Endothelial cell of umbilical vein (primary cell): Measurements from ENCODE around the gene PRPH. TPM values are rescaled to one million over a fixed set of nuclear protein-coding genes. Genes with fewer than 3 reads are reported as not detected.
A peak's percentile ranks its signal among the peaks of the same experiment; 100 is the strongest.

Source experiments
- BruUV-seq: library from RNA; stranded (reverse); fragments of 400-500 nt; replicated peaks from 2 replicates; lab custom pipeline; 2021; lab: Mats Ljungman, UMichigan
- CTCF ChIA-PET: fragments of 300-600, 350-600 bp; sonication (Branson Sonifier 250); formaldehyde crosslinking; loops from one replicate; lab custom pipeline; 2021; ENCODE audit warnings: antibody characterized with exemption, inconsistent platforms; lab: Charles Lee
- POLR2A ChIA-PET: fragments of 300-600, 350-600 bp; sonication (Branson Sonifier 250); formaldehyde crosslinking; loops from one replicate; lab custom pipeline; 2021; ENCODE audit warnings: antibody characterized with exemption, inconsistent platforms; lab: Charles Lee
- DNase-seq: peaks from one replicate; pipeline ENCODE4 v3.0.0-alpha.2; 2011; ENCODE audit warnings: low read depth, low spot score
- FAIRE-seq: peaks from 2 replicates; lab custom pipeline; 2011; peaks lifted over from hg19 to GRCh38; lab: Jason Lieb, UNC
- H2AFZ ChIP-seq: 2 replicates; pipeline ENCODE4 v1.6.0; 2012; ENCODE audit warnings: low read depth, low read length, control low read depth, inconsistent platforms
- H3K27ac ChIP-seq: 2 replicates; pipeline ENCODE4 v1.5.1; 2011; ENCODE audit warnings: low read depth, mild to moderate bottlenecking, control low read depth, low read length, moderate library complexity; ENCODE audit not compliant: insufficient read depth
- H3K27me3 ChIP-seq, 2 experiments: 2 replicates each; pipeline versions ENCODE4 v1.6.0 to v1.6.1; 2011; ENCODE audit warnings: low read length in 2 of 2, mixed read lengths in 1 of 2; ENCODE audit not compliant: control insufficient read depth in 2 of 2, insufficient read depth in 2 of 2
- H3K36me3 ChIP-seq, 2 experiments: 2 replicates in 1 of 2; 3 replicates in 1 of 2; pipeline ENCODE4 v1.5.1; 2011; ENCODE audit warnings: low read length in 2 of 2, mild to moderate bottlenecking in 1 of 2, moderate library complexity in 1 of 2; ENCODE audit not compliant: control insufficient read depth in 2 of 2, insufficient read depth in 2 of 2; ENCODE audit errors: extremely low read depth in 1 of 2
- H3K4me1 ChIP-seq: 3 replicates; pipeline ENCODE4 v1.5.1; 2011; ENCODE audit warnings: mild to moderate bottlenecking, low read length; ENCODE audit not compliant: control insufficient read depth, insufficient read depth; ENCODE audit errors: extremely low read depth
- H3K4me2 ChIP-seq: 2 replicates; pipeline ENCODE4 v1.6.1; 2011; ENCODE audit warnings: low read length, control low read depth, mixed read lengths; ENCODE audit not compliant: insufficient read depth
- H3K4me3 ChIP-seq, 3 experiments: fragments of 200-600 bp in 1 of 3; sonication (generic), shearing (Covaris generic) in 1 of 3; replicated peaks in 1 of 3; 2 replicates each; pipeline ENCODE4 v1.5.1; 2011 to 2016; ENCODE audit warnings: control low read depth in 3 of 3, low read length in 3 of 3, mild to moderate bottlenecking in 2 of 3, inconsistent platforms in 1 of 3, low read depth in 1 of 3, moderate library complexity in 1 of 3; ENCODE audit not compliant: insufficient read depth in 1 of 3
- H3K79me2 ChIP-seq: 2 replicates; pipeline ENCODE4 v1.6.0; 2012; ENCODE audit warnings: low read length, inconsistent platforms; ENCODE audit not compliant: control insufficient read depth, insufficient read depth
- H3K9ac ChIP-seq: replicated peaks from 2 replicates; pipeline ENCODE3; 2011; ENCODE audit warnings: low read length, control low read depth; ENCODE audit not compliant: insufficient read depth; ENCODE audit errors: extremely low read depth
- H3K9me1 ChIP-seq: replicated peaks from 3 replicates; pipeline ENCODE4 v1.6.0; 2011; ENCODE audit warnings: mild to moderate bottlenecking, low read length; ENCODE audit not compliant: control insufficient read depth, insufficient read depth; ENCODE audit errors: extremely low read depth
- H3K9me3 ChIP-seq: replicated peaks from 2 replicates; pipeline ENCODE4 v1.5.1; 2012; ENCODE audit warnings: low read length, inconsistent platforms; ENCODE audit not compliant: control insufficient read depth, insufficient read depth
- H4K20me1 ChIP-seq: replicated peaks from 2 replicates; pipeline ENCODE3; 2011; ENCODE audit warnings: mild to moderate bottlenecking, low read length; ENCODE audit not compliant: control insufficient read depth, insufficient read depth; ENCODE audit errors: extremely low read depth
- EZH2 ChIP-seq: IDR thresholded peaks from 2 replicates; pipeline ENCODE4 v1.6.1; 2012; ENCODE audit warnings: borderline replicate concordance, low read depth, mild to moderate bottlenecking, moderate library complexity, low read length, inconsistent platforms; ENCODE audit not compliant: severe bottlenecking
- MYC ChIP-seq: IDR thresholded peaks from one replicate; pipeline ENCODE4 v1.6.1; 2011; ENCODE audit warnings: mild to moderate bottlenecking, low read depth, low read length
- POLR2AphosphoS5 ChIP-seq: IDR thresholded peaks from 2 replicates; pipeline ENCODE4 v1.6.1; 2012; ENCODE audit warnings: low read depth, mild to moderate bottlenecking, control low read depth, low read length, moderate library complexity; ENCODE audit not compliant: insufficient read depth
- dilution Hi-C: fragments of 300-500 bp; cut with MboI; formaldehyde crosslinking; loops from one replicate; pipeline ENCODE4 v1.15.0; 2019; ENCODE audit warnings: low sequenced_read_pairs; ENCODE audit not compliant: extremely low pct_ligation_motif_present
- intact Hi-C: fragments of 100-400 bp; cut with micrococcal nuclease; formaldehyde crosslinking; loops from one replicate; pipeline ENCODE4 v1.10.0; 2022
- polyA plus RNA-seq, 4 experiments: library from polyadenylated mRNA; depleted of rRNA in 3 of 4; stranded (reverse) in 3 of 4; unstranded in 1 of 4; fragments of >200 nt; gene quantifications; 2 replicates each; pipeline versions ENCODE4 v1.2.1 to v1.2.3, GENCODE V29; 2011 to 2012; ENCODE audit warnings: missing spikeins in 1 of 4
- total RNA-seq: library from RNA; stranded (reverse); gene quantifications from 2 replicates; pipeline ENCODE4 v1.2.3, GENCODE V29; 2021
- TF ChIP-seq, protein P1 (sequence below), 2 donors: IDR thresholded peaks; 1 replicate in 1 of 2; 2 replicates in 1 of 2; pipeline ENCODE4 v1.5.1; 2011; ENCODE audit warnings: low read length in 2 of 2, mild to moderate bottlenecking in 2 of 2, moderate library complexity in 2 of 2, control low read depth in 1 of 2, inconsistent platforms in 1 of 2, low read depth in 1 of 2; ENCODE audit not compliant: insufficient read depth in 1 of 2; ENCODE audit errors: extremely low read depth in 1 of 2

Gene PRPH
- total and polyA plus RNA-seq, 2 donors (not counting 3 experiments of a cell fraction or from before 2014, with no cell fraction given) = not detected

DNA sequence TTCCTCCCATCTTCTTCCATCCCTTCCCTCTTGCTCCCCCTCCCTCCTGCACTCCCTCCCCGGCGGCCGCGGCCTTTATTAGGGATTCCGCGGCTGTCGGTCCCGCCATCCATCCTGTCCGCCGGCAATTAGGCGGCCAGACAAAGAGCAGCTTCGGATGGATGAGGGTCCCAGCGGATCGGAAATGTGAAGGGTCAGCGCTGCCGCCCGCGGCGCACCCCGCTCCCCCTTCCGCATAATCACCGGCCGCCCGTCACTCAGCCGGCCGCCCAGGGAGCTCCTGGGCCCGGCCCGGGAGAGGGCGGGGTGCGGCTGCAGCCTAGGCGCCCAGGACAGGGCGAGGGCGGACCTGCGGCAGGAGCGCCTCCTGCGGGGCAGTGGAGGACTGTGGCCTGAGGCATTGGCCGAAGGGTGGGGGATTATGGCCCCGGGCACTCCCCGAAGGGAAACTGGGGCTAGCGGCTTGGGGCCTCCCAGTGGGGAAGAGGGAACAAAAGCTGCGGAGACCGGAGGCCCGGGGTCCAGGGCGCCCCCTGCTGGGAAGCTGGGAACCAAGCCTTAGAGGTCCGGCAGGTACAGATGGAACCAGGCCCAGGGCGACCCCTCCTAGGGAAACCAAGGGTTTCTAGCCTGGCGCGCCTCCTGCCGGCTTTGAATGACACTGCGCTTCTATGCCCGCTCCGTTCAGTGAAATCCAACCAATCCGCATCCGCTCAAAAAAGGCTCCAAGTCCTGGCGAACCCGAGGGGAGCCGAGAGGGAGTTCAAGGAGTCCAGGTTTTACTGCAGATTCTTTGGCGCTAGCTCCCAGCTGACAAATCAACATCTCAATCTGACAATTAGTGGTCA, 47.3 kb downstream of the PRPH start:
- no peaks in the 10 kb centered on the region for H4K20me1 ChIP-seq
- H3K27me3 ChIP-seq = peaks cover 50 to 71% of the 10 kb centered on the region in 2 experiments
- TF ChIP-seq POLR2AphosphoS5 (peak; percentile 40), EZH2 (peak; percentile 89), MYC (no peak)
- TF ChIP-seq, protein P1, sequence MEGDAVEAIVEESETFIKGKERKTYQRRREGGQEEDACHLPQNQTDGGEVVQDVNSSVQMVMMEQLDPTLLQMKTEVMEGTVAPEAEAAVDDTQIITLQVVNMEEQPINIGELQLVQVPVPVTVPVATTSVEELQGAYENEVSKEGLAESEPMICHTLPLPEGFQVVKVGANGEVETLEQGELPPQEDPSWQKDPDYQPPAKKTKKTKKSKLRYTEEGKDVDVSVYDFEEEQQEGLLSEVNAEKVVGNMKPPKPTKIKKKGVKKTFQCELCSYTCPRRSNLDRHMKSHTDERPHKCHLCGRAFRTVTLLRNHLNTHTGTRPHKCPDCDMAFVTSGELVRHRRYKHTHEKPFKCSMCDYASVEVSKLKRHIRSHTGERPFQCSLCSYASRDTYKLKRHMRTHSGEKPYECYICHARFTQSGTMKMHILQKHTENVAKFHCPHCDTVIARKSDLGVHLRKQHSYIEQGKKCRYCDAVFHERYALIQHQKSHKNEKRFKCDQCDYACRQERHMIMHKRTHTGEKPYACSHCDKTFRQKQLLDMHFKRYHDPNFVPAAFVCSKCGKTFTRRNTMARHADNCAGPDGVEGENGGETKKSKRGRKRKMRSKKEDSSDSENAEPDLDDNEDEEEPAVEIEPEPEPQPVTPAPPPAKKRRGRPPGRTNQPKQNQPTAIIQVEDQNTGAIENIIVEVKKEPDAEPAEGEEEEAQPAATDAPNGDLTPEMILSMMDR (IDR thresholded peaks at IDR 0.05; ENCODE audit: extremely low read depth in 1 of 2, insufficient read depth in 1 of 2, low read depth in 1 of 2, low read length in 2 of 2) = peak; percentile 92 to 94
- DNase-seq (peak; percentile 76), FAIRE-seq (peak; percentile 93)
- BruUV-seq = no TSS peak
- peak overlapping the region in 2 of 3 experiments; percentile 24 to 25 for H3K4me3 ChIP-seq
- intact Hi-C loops (loop anchor here (1.0 to 10.0 kb wide), 3 partner anchors 19 to 403 kb away; partner anchors contain the start of genes TMBIM6 and TROAP), dilution Hi-C loops (no loop called here)
- no peak overlapping the region for H3K9ac ChIP-seq
- POLR2A ChIA-PET = interaction anchor here (0.6 to 1.9 kb wide), 3 partner anchors 19 to 203 kb away, joined by 4 to 9 read pairs (median 7); partner anchors contain the start of gene TROAP
- peaks cover 31% of the 10 kb centered on the region for H3K4me1 ChIP-seq
- H3K27ac ChIP-seq = no peak overlapping the region
- H3K4me2 ChIP-seq = peak overlapping the region; percentile 59
- no peaks in the 10 kb centered on the region for H3K9me1 ChIP-seq
- peak overlapping the region; percentile 52 for H2AFZ ChIP-seq
- H3K9me3 ChIP-seq = no peaks in the 10 kb centered on the region
- CTCF ChIA-PET = interaction anchor here (0.6 to 3.8 kb wide), 34 partner anchors 9 to 282 kb away, joined by 3 to 105 read pairs (median 6); partner anchors contain the start of genes PRPH, SPATS2 and TROAP
- H3K36me3 ChIP-seq = no peaks in the 10 kb centered on the region
- no peaks in the 10 kb centered on the region for H3K79me2 ChIP-seq
